Cardiac muscle cell (in vitro differentiated cells and primary cell): ENCODE measurements around the gene TOR1B. TPM values are rescaled to one million over a fixed set of nuclear protein-coding genes. Genes with fewer than 3 reads are reported as not detected.
A peak's percentile ranks its signal among the peaks of the same experiment; 100 is the strongest.

ENCODE experiments used
- DNase-seq, 2 donors: peaks; one replicate each; pipeline versions ENCODE4 v3.0.0 to v3.0.0-alpha.2; 2010 to 2017; ENCODE audit warnings: low read depth in 1 of 2, low spot score in 1 of 2
- H3K27ac ChIP-seq: fragments of 200-600 bp; sonication (generic); 2 replicates; pipeline ENCODE4 v1.5.1; 2016
- H3K27me3 ChIP-seq: fragments of 200-600 bp; sonication (generic); 2 replicates; pipeline ENCODE4 v1.6.0; 2016; ENCODE audit warnings: control low read depth
- H3K36me3 ChIP-seq: fragments of 200-600 bp; sonication (generic); 2 replicates; pipeline ENCODE4 v1.5.1; 2016; ENCODE audit warnings: control low read depth
- H3K4me1 ChIP-seq: fragments of 200-600 bp; sonication (generic); 2 replicates; pipeline ENCODE4 v1.8.1; 2017; ENCODE audit warnings: low read depth, mild to moderate bottlenecking, mixed run types
- H3K4me3 ChIP-seq: fragments of 200-600 bp; sonication (generic); 2 replicates; pipeline ENCODE4 v1.5.1; 2016; ENCODE audit warnings: mild to moderate bottlenecking
- H3K9me3 ChIP-seq: fragments of 200-600 bp; sonication (generic); 2 replicates; pipeline ENCODE4 v1.5.1; 2017; ENCODE audit warnings: low read depth, mild to moderate bottlenecking, control low read depth
- polyA plus RNA-seq: library from polyadenylated mRNA; unstranded; fragments of >200 nt; fragmentation: Nextera tagmentation; extraction: Ambion mirVana; gene quantifications from 2 replicates; pipeline ENCODE4 v1.2.1, GENCODE V29; 2016
- total RNA-seq: library from RNA; depleted of rRNA; stranded (reverse); fragments of >200 nt; gene quantifications from 2 replicates; pipeline ENCODE4 v1.2.3, GENCODE V29; 2016
- TF ChIP-seq, protein P1 (sequence below): IDR thresholded peaks from 2 replicates; pipeline ENCODE4 v1.5.1; 2012; ENCODE audit warnings: low read depth, mild to moderate bottlenecking, low read length

The TOR1B gene, protein sequence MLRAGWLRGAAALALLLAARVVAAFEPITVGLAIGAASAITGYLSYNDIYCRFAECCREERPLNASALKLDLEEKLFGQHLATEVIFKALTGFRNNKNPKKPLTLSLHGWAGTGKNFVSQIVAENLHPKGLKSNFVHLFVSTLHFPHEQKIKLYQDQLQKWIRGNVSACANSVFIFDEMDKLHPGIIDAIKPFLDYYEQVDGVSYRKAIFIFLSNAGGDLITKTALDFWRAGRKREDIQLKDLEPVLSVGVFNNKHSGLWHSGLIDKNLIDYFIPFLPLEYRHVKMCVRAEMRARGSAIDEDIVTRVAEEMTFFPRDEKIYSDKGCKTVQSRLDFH
- total RNA-seq (15.5 and 18.0 TPM in 2 replicates), polyA plus RNA-seq (12.7 and 16.4 TPM in 2 replicates)

DNA sequence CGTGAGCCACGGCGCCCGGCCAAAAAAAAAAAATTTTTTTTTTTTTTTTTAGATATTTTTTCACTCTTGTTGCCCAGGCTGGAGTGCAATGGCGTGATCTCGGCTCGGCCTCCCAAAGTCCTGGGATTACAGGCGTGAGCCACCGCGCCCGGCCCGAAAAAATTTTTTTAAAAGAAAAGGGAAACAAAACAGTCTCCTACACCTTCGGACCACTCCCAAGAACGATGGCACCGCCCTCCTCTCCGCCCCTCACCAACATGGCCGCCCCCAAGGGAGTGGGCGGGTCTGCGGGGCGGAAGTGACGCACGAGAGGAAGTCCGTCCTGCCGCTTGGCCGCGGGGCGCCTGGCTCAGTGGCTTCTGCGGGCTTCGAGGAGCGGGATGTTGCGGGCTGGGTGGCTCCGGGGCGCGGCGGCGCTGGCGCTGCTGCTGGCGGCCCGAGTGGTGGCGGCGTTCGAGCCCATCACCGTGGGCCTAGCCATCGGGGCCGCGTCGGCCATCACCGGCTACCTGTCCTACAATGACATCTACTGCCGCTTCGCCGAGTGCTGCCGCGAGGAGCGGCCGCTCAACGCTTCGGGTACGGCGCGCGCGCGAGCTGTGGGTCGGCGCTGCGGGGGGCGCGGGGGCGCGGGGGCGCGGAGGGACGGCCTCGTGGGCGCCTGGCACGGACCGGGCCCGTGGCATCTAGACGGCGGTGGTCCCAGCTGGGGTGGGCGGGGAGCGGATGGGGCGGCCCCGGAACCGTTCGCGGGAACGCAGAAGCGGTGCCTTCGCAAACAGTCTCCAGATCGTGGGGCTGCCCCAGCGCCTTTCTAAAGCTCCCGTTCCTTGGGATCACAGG, at the start of gene TOR1B:
Gene TOR1B, plus strand, starts transcription at position 352 of the 843 bp plus-strand sequence. Its CDS starts 29 bp downstream, at position 381.
- Histone ChIP-seq H3K4me1 (no peaks in the 10 kb centered on the region), H3K27me3 (no peaks in the 10 kb centered on the region), H3K27ac (peak within 1 kb of the TSS; percentile 11)

DNA sequence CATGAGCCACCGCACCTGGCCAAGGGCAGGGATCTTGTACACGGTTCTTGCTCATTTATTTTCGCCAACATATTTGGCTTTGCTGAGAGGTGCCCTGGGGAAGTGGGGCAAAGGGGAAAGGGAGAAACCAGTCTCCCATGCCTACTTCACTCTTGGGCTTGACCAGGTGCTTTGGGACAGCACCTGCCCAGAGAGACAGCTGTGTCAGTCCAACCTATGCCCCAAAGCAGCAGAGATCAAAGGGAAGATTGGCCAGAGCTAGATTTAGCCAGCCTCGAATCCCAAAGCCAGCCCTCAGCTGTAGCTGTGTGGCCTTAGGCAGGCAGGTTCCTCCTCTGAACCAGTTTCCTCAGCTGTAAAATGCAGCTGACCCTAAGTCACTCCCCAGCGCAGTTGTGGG, 47.8 kb upstream of the TOR1B start:
- H3K27ac ChIP-seq: no peak overlapping the region
- TF ChIP-seq, protein P1, sequence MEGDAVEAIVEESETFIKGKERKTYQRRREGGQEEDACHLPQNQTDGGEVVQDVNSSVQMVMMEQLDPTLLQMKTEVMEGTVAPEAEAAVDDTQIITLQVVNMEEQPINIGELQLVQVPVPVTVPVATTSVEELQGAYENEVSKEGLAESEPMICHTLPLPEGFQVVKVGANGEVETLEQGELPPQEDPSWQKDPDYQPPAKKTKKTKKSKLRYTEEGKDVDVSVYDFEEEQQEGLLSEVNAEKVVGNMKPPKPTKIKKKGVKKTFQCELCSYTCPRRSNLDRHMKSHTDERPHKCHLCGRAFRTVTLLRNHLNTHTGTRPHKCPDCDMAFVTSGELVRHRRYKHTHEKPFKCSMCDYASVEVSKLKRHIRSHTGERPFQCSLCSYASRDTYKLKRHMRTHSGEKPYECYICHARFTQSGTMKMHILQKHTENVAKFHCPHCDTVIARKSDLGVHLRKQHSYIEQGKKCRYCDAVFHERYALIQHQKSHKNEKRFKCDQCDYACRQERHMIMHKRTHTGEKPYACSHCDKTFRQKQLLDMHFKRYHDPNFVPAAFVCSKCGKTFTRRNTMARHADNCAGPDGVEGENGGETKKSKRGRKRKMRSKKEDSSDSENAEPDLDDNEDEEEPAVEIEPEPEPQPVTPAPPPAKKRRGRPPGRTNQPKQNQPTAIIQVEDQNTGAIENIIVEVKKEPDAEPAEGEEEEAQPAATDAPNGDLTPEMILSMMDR: no peak
- H3K36me3 ChIP-seq: no peaks in the 10 kb centered on the region
- no peak for DNase-seq
- no peak overlapping the region for H3K4me3 ChIP-seq
- no peaks in the 10 kb centered on the region for H3K9me3 ChIP-seq
- peaks cover 20% of the 10 kb centered on the region for H3K4me1 ChIP-seq
- H3K27me3 ChIP-seq: no peaks in the 10 kb centered on the region

More for the DNA sequence above, at the start of gene TOR1B:
- Histone ChIP-seq H3K4me3 (peak within 1 kb of the TSS; percentile 89), H3K9me3 (no peaks in the 10 kb centered on the region), H3K36me3 (no peaks in the 10 kb centered on the region)
- DNase-seq: peak; percentile 94 to 97
- TF ChIP-seq, protein P1: no peak

DNA sequence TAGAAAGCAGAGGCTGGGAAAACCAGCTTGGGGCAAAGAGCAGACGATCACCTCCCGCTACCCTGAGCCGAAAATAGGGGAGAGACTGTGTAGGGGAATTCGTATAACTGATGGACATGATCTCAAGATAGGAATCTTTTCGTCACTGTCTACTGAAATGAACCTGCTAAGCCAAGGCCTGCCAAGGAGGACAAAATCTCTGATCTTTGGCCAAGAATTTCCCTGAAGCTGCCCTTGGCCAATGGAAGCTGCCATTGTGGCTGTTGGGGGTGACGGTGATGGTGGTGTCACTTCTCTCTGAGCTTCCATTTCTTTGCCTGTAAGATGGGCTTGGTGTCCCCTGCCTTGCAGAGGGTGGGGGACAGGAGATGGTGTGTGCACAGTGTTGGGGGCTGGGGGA, 46.8 kb upstream of the TOR1B start:
- TF ChIP-seq, protein P1: no peak
- DNase-seq: no peak
- no peak overlapping the region for H3K4me3 ChIP-seq
- no peaks in the 10 kb centered on the region for H3K27me3 ChIP-seq
- peaks cover 21% of the 10 kb centered on the region for H3K4me1 ChIP-seq
- H3K36me3 ChIP-seq: no peaks in the 10 kb centered on the region
- H3K9me3 ChIP-seq: no peaks in the 10 kb centered on the region
- H3K27ac ChIP-seq: no peak overlapping the region

DNA sequence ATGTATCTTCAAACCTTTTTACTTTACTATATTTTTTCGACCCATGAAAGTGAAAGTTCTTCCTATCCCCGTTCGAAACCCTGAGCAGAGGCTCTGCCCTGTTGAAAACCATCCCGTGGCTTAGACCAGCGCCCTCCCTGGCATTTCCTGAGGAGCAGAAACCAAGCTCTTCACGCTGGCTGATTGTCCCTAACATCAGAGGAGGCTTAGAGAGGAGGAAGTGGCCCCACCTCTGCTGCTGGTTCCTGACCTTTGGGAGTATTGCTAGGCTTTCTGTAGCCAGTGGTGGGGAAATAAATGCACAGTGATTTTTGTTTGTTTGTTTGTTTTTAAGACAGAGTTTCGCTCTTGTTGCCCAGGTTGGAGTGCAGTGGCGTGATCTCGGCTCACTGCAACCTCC, 45.9 kb upstream of the TOR1B start:
- no peaks in the 10 kb centered on the region for H3K27me3 ChIP-seq
- peaks cover 21% of the 10 kb centered on the region for H3K4me1 ChIP-seq
- no peak overlapping the region for H3K4me3 ChIP-seq
- H3K9me3 ChIP-seq: no peaks in the 10 kb centered on the region
- TF ChIP-seq, protein P1: no peak
- H3K27ac ChIP-seq: no peak overlapping the region
- DNase-seq: no peak
- H3K36me3 ChIP-seq: no peaks in the 10 kb centered on the region

- Histone ChIP-seq H3K36me3 (no peaks in the 10 kb centered on the region), H3K4me3 (no peak overlapping the region), H3K27ac (peak overlapping the region; percentile 66), H3K27me3 (no peaks in the 10 kb centered on the region), H3K9me3 (no peaks in the 10 kb centered on the region), H3K4me1 (peaks cover 10% of the 10 kb centered on the region)
- TF ChIP-seq, protein P1: no peak
- DNase-seq: no peak
Measured at GRCh38 chr9:129759319-129759718, 43.7 kb upstream of the TOR1B start.
